Endothelial cell of umbilical vein (primary cell): ENCODE results near the gene BAG1. TPM values are rescaled to one million over a fixed set of nuclear protein-coding genes. Genes with fewer than 3 reads are reported as not detected.
A peak's percentile ranks its signal among the peaks of the same experiment; 100 is the strongest.

ENCODE experiments used
- BruUV-seq: library from RNA; stranded (reverse); fragments of 400-500 nt; replicated peaks from 2 replicates; lab custom pipeline; 2021; lab: Mats Ljungman, UMichigan
- CTCF ChIA-PET: fragments of 300-600, 350-600 bp; sonication (Branson Sonifier 250); formaldehyde crosslinking; loops from one replicate; lab custom pipeline; 2021; ENCODE audit warnings: antibody characterized with exemption, inconsistent platforms; lab: Charles Lee
- POLR2A ChIA-PET: fragments of 300-600, 350-600 bp; sonication (Branson Sonifier 250); formaldehyde crosslinking; loops from one replicate; lab custom pipeline; 2021; ENCODE audit warnings: antibody characterized with exemption, inconsistent platforms; lab: Charles Lee
- DNase-seq: peaks from one replicate; pipeline ENCODE4 v3.0.0-alpha.2; 2011; ENCODE audit warnings: low read depth, low spot score
- FAIRE-seq: peaks from 2 replicates; lab custom pipeline; 2011; peaks lifted over from hg19 to GRCh38; lab: Jason Lieb, UNC
- H2AFZ ChIP-seq: 2 replicates; pipeline ENCODE4 v1.6.0; 2012; ENCODE audit warnings: low read depth, low read length, control low read depth, inconsistent platforms
- H3K27ac ChIP-seq: 2 replicates; pipeline ENCODE4 v1.5.1; 2011; ENCODE audit warnings: low read depth, mild to moderate bottlenecking, control low read depth, low read length, moderate library complexity; ENCODE audit not compliant: insufficient read depth
- H3K27me3 ChIP-seq, 2 experiments: 2 replicates each; pipeline versions ENCODE4 v1.6.0 to v1.6.1; 2011; ENCODE audit warnings: low read length in 2 of 2, mixed read lengths in 1 of 2; ENCODE audit not compliant: control insufficient read depth in 2 of 2, insufficient read depth in 2 of 2
- H3K36me3 ChIP-seq, 2 experiments: 2 replicates in 1 of 2; 3 replicates in 1 of 2; pipeline ENCODE4 v1.5.1; 2011; ENCODE audit warnings: low read length in 2 of 2, mild to moderate bottlenecking in 1 of 2, moderate library complexity in 1 of 2; ENCODE audit not compliant: control insufficient read depth in 2 of 2, insufficient read depth in 2 of 2; ENCODE audit errors: extremely low read depth in 1 of 2
- H3K4me1 ChIP-seq: 3 replicates; pipeline ENCODE4 v1.5.1; 2011; ENCODE audit warnings: mild to moderate bottlenecking, low read length; ENCODE audit not compliant: control insufficient read depth, insufficient read depth; ENCODE audit errors: extremely low read depth
- H3K4me2 ChIP-seq: 2 replicates; pipeline ENCODE4 v1.6.1; 2011; ENCODE audit warnings: low read length, control low read depth, mixed read lengths; ENCODE audit not compliant: insufficient read depth
- H3K4me3 ChIP-seq, 3 experiments: fragments of 200-600 bp in 1 of 3; sonication (generic), shearing (Covaris generic) in 1 of 3; replicated peaks in 1 of 3; 2 replicates each; pipeline ENCODE4 v1.5.1; 2011 to 2016; ENCODE audit warnings: control low read depth in 3 of 3, low read length in 3 of 3, mild to moderate bottlenecking in 2 of 3, inconsistent platforms in 1 of 3, low read depth in 1 of 3, moderate library complexity in 1 of 3; ENCODE audit not compliant: insufficient read depth in 1 of 3
- H3K79me2 ChIP-seq: 2 replicates; pipeline ENCODE4 v1.6.0; 2012; ENCODE audit warnings: low read length, inconsistent platforms; ENCODE audit not compliant: control insufficient read depth, insufficient read depth
- H3K9ac ChIP-seq: replicated peaks from 2 replicates; pipeline ENCODE3; 2011; ENCODE audit warnings: low read length, control low read depth; ENCODE audit not compliant: insufficient read depth; ENCODE audit errors: extremely low read depth
- H3K9me1 ChIP-seq: replicated peaks from 3 replicates; pipeline ENCODE4 v1.6.0; 2011; ENCODE audit warnings: mild to moderate bottlenecking, low read length; ENCODE audit not compliant: control insufficient read depth, insufficient read depth; ENCODE audit errors: extremely low read depth
- H3K9me3 ChIP-seq: replicated peaks from 2 replicates; pipeline ENCODE4 v1.5.1; 2012; ENCODE audit warnings: low read length, inconsistent platforms; ENCODE audit not compliant: control insufficient read depth, insufficient read depth
- H4K20me1 ChIP-seq: replicated peaks from 2 replicates; pipeline ENCODE3; 2011; ENCODE audit warnings: mild to moderate bottlenecking, low read length; ENCODE audit not compliant: control insufficient read depth, insufficient read depth; ENCODE audit errors: extremely low read depth
- EZH2 ChIP-seq: IDR thresholded peaks from 2 replicates; pipeline ENCODE4 v1.6.1; 2012; ENCODE audit warnings: borderline replicate concordance, low read depth, mild to moderate bottlenecking, moderate library complexity, low read length, inconsistent platforms; ENCODE audit not compliant: severe bottlenecking
- FOS ChIP-seq: IDR thresholded peaks from 2 replicates; pipeline ENCODE4 v1.6.1; 2011; ENCODE audit warnings: mild to moderate bottlenecking, low read length, moderate library complexity, borderline replicate concordance; ENCODE audit not compliant: insufficient read depth
- GATA2 ChIP-seq: IDR thresholded peaks from 2 replicates; pipeline ENCODE4 v1.7.0; 2011; ENCODE audit warnings: low read depth, mild to moderate bottlenecking, moderate library complexity, mixed read lengths, low read length; ENCODE audit not compliant: insufficient read length, insufficient read depth
- POLR2A ChIP-seq: IDR thresholded peaks from 2 replicates; pipeline ENCODE4 v1.6.1; 2012; ENCODE audit warnings: low read depth, mild to moderate bottlenecking, control low read depth, low read length
- dilution Hi-C: fragments of 300-500 bp; cut with MboI; formaldehyde crosslinking; loops from one replicate; pipeline ENCODE4 v1.15.0; 2019; ENCODE audit warnings: low sequenced_read_pairs; ENCODE audit not compliant: extremely low pct_ligation_motif_present
- intact Hi-C: fragments of 100-400 bp; cut with micrococcal nuclease; formaldehyde crosslinking; loops from one replicate; pipeline ENCODE4 v1.10.0; 2022
- polyA plus RNA-seq, 4 experiments: library from polyadenylated mRNA; depleted of rRNA in 3 of 4; stranded (reverse) in 3 of 4; unstranded in 1 of 4; fragments of >200 nt; gene quantifications; 2 replicates each; pipeline versions ENCODE4 v1.2.1 to v1.2.3, GENCODE V29; 2011 to 2012; ENCODE audit warnings: missing spikeins in 1 of 4
- total RNA-seq: library from RNA; stranded (reverse); gene quantifications from 2 replicates; pipeline ENCODE4 v1.2.3, GENCODE V29; 2021
- TF ChIP-seq, protein P1 (sequence below), 2 donors: IDR thresholded peaks; 1 replicate in 1 of 2; 2 replicates in 1 of 2; pipeline ENCODE4 v1.5.1; 2011; ENCODE audit warnings: low read length in 2 of 2, mild to moderate bottlenecking in 2 of 2, moderate library complexity in 2 of 2, control low read depth in 1 of 2, inconsistent platforms in 1 of 2, low read depth in 1 of 2; ENCODE audit not compliant: insufficient read depth in 1 of 2; ENCODE audit errors: extremely low read depth in 1 of 2
- TF ChIP-seq, protein P2 (sequence below): IDR thresholded peaks from 2 replicates; pipeline ENCODE4 v1.6.1; 2011; ENCODE audit not compliant: insufficient read depth, insufficient read length

BAG1 gene
- total and polyA plus RNA-seq, 2 donors (not counting 3 experiments of a cell fraction or from before 2014, with no cell fraction given), result 44.6 to 87.4 TPM

DNA sequence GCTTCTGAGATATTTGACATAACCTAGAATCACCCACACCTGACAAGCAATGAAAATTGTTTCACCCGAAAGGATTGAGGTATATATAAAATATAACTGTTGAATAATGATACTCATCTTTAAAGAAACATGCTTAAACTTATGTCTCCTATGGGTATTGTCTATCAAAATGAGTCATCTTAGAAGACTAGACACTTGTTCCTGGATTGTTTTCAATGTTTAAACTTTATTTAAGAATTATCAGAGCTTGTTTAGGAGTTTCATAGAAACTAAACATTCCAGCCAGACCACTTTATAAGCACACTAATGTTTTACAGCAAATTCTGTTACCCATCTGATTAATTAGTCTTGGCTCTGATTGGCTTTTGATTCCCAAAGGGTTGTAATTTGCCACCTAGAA is 45.4 kb upstream of the BAG1 start:
- CTCF ChIA-PET, result interaction anchor here (0.6 to 1.7 kb wide), 4 partner anchors 10 to 65 kb away, joined by 3 to 4 read pairs (median 4); partner anchors contain the start of gene NFX1

More for the DNA sequence above, 45.4 kb upstream of the BAG1 start:
- H3K9me1 ChIP-seq, result no peaks in the 10 kb centered on the region
- H3K79me2 ChIP-seq, result no peaks in the 10 kb centered on the region
- no peaks in the 10 kb centered on the region for H3K9me3 ChIP-seq
- POLR2A ChIA-PET, result no interaction called here
- peaks cover 25 to 33% of the 10 kb centered on the region in 2 experiments for H3K36me3 ChIP-seq
- DNase-seq, result no peak
- dilution Hi-C loops, result no loop called here
- no TSS peak for BruUV-seq
- H3K4me1 ChIP-seq, result peaks cover 16% of the 10 kb centered on the region
- no peak overlapping the region for H3K4me2 ChIP-seq
- H2AFZ ChIP-seq, result no peak overlapping the region
- TF ChIP-seq, protein P1, sequence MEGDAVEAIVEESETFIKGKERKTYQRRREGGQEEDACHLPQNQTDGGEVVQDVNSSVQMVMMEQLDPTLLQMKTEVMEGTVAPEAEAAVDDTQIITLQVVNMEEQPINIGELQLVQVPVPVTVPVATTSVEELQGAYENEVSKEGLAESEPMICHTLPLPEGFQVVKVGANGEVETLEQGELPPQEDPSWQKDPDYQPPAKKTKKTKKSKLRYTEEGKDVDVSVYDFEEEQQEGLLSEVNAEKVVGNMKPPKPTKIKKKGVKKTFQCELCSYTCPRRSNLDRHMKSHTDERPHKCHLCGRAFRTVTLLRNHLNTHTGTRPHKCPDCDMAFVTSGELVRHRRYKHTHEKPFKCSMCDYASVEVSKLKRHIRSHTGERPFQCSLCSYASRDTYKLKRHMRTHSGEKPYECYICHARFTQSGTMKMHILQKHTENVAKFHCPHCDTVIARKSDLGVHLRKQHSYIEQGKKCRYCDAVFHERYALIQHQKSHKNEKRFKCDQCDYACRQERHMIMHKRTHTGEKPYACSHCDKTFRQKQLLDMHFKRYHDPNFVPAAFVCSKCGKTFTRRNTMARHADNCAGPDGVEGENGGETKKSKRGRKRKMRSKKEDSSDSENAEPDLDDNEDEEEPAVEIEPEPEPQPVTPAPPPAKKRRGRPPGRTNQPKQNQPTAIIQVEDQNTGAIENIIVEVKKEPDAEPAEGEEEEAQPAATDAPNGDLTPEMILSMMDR (IDR thresholded peaks at IDR 0.05; ENCODE audit: extremely low read depth in 1 of 2, insufficient read depth in 1 of 2, low read depth in 1 of 2, low read length in 2 of 2), result no peak
- TF ChIP-seq POLR2A (no peak), FOS (peak; percentile 45), GATA2 (no peak), EZH2 (no peak)
- TF ChIP-seq, protein P2, sequence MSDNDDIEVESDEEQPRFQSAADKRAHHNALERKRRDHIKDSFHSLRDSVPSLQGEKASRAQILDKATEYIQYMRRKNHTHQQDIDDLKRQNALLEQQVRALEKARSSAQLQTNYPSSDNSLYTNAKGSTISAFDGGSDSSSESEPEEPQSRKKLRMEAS, result no peak
- H3K4me3 ChIP-seq, result no peak overlapping the region
- no peaks in the 10 kb centered on the region for H3K27me3 ChIP-seq
- H3K27ac ChIP-seq, result no peak overlapping the region
- H4K20me1 ChIP-seq, result no peaks in the 10 kb centered on the region
- peak; percentile 37 for FAIRE-seq
- intact Hi-C loops, result no loop called here
- no peak overlapping the region for H3K9ac ChIP-seq
